ENCODE results near the gene NBPF4.
"Not testable (repeated sequence)": the region's sequence is repeated elsewhere in the genome, so short reads cannot be mapped to it uniquely, and the experiment has no call there.

The NBPF4 gene, protein sequence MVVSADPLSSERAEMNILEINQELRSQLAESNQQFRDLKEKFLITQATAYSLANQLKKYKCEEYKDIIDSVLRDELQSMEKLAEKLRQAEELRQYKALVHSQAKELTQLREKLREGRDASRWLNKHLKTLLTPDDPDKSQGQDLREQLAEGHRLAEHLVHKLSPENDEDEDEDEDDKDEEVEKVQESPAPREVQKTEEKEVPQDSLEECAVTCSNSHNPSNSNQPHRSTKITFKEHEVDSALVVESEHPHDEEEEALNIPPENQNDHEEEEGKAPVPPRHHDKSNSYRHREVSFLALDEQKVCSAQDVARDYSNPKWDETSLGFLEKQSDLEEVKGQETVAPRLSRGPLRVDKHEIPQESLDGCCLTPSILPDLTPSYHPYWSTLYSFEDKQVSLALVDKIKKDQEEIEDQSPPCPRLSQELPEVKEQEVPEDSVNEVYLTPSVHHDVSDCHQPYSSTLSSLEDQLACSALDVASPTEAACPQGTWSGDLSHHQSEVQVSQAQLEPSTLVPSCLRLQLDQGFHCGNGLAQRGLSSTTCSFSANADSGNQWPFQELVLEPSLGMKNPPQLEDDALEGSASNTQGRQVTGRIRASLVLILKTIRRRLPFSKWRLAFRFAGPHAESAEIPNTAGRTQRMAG

DNA sequence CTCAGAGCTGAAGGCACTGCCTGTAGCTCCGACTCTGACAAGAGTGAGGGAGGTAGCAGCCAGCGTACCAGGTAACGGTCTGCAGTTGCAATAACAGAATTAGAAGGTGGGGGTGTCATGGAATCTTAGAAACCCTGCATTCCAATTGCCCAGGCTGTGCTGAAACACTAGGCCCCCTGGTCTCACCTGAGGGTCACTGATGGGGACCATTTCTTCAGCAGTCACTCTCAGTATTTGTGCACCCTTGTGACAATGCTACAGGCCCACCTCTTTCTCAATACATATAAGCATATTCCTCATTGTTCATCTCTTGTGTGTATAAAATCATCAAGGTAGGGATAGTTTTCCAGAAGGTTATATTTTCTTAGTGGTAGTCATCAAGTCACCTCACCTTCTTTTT, at the start of gene NBPF4:
NBPF4 (minus strand) TSS at position 101 of the 400 bp plus-strand sequence. CDS start 315 bp downstream, outside the sequence.
- DNase-seq (ENCODE audit: low read depth in 2 of 2): not testable (repeated sequence)

DNA sequence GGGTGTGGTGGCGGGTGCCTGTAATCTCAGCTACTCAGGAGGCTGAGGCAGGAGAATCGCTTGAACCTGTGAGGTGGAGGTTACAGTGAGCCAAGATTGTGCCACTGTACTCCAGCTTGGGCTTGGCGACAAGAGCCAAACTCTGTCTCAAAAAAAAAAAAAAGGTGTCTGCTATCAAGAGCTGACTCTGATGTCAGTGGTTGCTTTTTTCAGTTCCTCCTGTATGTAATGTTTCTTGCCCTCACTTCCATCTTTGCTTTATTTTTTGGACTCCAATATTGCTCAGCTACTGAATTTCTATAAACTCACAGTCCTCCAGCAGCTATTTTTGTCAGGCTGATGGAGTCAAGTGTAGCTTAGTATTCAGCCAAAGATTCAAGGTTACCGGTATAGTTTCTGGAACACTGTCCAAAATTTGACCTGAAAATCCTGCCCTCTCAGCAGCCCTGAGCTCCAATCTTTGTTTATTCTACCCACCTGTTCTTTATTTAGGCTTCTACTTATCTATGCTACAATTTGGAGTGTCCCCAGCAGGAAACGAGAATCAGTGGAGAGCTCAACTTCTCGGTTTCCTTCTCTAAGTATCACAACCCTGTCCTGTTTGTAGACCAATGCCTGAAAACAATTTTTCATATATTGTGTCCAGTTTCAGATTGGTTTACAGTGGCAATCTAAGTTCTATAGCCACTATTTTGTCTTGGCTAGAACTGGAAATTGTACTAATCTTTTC, 38.8 kb upstream of the NBPF4 start:
- not testable (repeated sequence) for DNase-seq (ENCODE audit: low read depth in 2 of 2)

DNA sequence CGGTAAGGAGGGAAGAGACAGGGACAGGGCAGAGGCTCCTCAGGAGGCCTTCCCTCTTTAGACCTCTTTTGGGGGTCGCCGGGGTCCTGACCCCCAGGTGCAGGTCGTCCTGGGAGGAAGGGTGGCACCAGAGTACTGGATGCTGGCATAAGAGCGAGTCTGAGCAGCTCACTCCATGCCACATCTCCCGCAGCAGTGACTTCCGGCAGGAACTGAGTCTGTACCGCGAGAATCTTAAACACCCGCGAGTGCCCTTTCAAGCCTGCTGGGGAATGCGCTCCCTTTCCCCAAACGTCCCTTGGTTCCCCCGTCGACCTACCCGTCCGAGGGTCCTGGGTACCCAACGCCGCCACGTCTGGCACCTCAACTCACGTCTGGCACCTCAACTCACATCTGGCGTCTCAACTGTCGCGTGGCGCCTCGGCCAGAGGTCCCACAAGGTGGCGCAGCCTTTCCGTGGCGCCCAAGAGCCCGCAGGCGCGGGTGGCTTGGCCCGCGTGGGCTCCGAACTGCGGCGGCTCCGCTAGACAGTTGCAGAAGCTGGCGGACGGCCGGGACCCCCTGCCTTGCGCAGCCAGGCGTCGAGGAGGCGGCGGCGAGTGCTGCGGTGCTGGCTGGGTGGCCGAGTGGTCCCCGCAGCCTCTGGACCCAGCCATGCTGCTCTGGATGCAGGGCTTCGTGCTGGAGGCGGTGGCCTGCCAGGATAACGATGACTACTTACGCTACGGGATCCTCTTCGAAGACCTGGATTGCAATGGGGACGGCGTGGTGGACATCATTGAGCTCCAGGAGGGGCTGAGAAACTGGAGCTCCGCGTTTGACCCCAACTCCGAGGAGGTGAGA, 28.8 kb upstream of the NBPF4 start:
- DNase-seq (ENCODE audit: low read depth in 2 of 2): not testable (repeated sequence)

DNA sequence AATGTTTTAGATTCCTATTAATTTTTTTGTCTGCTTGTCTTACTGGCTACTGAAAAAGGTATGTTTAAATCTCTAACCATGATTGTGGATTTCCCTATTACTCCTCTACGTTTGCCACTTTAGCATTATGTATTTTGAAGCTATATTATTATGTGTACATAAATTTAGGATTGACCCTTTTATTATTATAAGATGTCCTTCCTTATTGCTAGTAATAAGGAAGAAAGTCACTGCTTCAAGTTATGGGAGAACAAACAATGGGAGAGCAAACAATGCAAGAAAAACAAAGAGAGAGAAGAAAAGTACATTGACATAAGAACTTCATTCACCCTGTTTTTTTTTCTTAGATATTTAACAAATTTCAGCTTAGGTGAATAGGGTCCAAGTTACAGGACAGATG, 23.2 kb upstream of the NBPF4 start:
- DNase-seq (ENCODE audit: low read depth in 2 of 2): not testable (repeated sequence)

DNA sequence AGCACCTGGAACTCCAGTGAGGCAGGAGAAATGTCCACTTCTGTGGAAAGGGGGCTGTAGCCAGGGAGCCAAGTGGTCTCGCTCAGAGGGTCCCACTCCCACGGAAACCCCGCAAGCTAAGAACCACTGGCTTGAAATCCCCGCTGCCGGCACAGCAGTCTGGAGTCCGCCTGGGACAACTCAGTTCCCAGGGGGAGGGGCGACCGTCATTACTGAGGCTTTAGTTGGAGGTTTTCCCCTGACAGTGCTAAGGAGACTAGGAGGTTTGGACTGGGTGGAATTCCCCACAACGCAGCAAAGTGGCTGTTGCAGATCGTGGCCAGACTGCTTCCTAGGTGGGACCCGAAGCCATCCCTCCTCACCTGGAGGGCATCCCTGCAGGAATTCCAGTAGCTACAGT, 18.1 kb upstream of the NBPF4 start:
- not testable (repeated sequence) for DNase-seq (ENCODE audit: low read depth in 2 of 2)

DNA sequence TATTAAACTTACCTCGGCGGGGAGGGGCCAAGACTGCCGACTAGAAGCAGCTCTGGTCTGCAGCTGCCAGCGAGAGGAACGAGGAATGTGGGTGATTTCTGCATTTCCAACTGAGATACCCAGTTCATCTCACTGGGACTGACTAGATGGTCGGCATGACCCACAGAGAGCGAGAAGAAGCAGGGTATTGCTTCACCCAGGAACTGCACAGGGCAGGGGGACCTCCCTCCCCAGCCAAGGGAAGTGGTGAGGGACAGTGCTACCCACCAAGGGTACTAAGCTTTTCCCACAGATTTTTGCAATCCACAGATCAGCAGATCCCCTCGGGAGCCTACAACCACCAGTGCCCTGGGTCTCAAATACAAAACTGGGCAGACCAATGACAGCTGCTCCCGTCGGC, 17.6 kb upstream of the NBPF4 start:
- DNase-seq (ENCODE audit: low read depth in 2 of 2): not testable (repeated sequence)

DNA sequence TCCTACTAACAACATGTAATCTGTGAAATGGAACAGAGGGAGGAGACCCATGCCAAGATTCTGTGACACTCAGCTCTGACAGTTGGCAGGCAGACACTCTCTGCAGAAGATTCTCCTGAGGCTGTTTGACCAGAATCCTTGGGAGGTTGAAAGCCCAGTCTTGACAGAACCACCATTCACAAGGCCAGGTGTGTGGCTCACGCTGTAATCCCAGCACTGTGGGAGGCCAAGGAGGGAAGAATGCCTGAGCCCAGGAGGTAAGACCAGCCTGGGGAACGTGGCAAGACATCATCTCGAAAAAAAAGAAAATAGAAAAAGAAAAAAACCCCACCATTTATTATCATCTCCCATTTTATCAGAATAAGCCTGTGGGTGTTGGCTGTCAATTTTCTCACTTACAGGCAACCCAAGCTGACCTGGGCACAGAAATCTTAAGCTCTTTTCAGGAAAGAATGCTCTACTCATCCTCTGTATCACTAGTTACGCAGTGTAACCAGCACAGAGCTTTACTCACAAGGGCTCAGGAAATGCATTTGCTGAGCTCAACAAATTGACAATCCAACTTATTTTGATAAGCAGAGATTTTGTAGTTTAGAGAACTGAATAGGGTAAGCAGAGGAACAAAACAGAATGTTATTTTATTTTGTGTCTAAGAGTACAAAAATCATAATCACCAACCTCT, 16.8 kb upstream of the NBPF4 start:
- not testable (repeated sequence) for DNase-seq (ENCODE audit: low read depth in 2 of 2)

DNA sequence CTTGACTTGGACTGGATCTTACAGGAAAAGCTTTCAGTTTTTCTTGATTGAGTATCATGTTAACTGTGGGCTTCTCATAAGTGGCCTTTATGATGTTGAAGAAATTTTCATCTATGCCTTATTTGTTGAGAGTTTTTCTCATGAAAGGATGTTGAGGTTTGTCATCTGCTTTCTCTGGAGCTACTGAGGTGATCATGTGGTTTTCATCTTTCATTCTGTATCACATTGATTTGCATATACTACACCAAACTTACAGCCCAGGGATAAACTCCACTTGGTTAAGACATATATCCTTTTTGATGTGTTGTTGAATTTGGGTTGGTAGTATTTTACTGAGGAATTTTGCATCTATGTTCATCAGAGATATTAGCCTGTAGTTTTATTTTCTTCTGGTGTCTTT, 11.6 kb upstream of the NBPF4 start:
- DNase-seq (ENCODE audit: low read depth in 2 of 2): not testable (repeated sequence)

DNA sequence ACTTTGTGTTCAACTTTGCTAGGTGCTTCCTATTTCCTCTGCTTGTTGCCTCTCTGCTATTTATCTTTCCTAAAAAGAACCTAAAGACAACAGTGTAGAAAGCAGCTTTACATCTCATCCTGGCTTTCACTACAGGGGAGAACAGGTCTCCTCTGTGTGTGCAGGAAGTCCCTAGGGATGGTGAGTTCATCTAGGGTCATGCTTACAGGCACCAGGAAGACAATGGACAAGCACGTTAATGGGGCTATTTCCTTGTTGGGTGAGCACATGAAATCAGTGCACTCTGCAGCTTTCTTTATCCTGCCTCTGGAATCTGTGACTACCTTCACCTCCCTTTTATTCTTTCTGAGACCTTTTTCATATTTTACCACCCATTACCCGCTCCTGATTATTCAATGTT, 4.5 kb downstream of the NBPF4 start:
- DNase-seq (ENCODE audit: low read depth in 2 of 2): not testable (repeated sequence)

DNA sequence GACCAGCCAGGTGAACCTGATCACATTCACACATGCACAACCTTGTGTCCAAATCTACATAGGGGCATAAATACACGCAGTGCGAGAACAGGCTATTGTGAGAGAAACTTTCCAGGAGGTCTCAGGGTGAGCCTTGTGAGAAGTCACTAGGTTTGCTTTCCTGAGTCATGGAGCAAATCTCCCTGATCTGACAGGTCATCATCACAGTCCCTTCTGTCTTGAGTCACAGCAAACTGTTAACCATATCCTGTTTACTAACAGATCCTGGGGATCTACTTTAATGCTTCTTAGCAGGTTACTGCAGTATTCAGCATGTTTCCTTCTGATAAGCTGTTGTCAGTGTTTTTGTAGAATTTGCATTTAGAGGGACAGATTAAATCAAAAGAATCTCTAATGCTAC, 8.6 kb downstream of the NBPF4 start:
- not testable (repeated sequence) for DNase-seq (ENCODE audit: low read depth in 2 of 2)

DNA sequence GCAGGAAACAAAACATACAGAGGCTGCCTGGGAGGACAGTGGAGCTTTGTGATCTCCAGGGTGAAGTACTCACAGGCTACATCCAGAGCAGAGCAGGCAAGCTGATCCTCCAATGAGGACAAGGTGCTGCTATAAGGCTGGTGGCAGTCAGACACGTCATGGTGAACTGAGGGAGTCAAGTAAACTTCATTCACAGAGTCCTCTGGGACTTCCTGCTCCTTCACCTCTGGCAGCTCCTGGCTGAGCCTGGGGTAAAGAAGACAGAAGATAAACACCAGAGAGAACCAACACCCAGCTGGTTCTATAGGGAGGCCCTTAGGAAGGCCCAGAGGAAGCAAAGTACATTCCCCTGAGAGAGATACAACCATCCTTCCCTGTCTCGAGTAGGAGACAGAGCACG, 11.7 kb downstream of the NBPF4 start:
- DNase-seq (ENCODE audit: low read depth in 2 of 2): not testable (repeated sequence)

DNA sequence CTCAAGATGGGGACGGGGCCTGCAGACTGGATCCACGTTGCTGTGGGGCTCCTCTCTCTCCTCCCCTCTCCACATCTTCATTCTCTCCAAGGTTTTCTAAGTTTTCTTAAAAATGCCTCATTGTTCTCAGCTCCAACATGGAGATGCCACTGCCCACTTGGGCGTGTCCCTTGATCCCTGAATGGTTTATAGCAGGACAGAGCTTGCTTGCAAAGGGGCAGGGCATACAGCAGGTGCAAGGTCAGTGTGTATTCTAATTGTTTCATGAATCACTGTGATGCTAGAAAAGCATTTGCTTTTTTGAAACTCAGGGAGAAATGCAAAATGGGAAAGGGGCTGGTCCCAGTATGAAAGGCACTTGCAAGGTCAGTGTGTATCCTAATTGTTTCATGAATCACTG, 13.9 kb downstream of the NBPF4 start:
- not testable (repeated sequence) for DNase-seq (ENCODE audit: low read depth in 2 of 2)

DNA sequence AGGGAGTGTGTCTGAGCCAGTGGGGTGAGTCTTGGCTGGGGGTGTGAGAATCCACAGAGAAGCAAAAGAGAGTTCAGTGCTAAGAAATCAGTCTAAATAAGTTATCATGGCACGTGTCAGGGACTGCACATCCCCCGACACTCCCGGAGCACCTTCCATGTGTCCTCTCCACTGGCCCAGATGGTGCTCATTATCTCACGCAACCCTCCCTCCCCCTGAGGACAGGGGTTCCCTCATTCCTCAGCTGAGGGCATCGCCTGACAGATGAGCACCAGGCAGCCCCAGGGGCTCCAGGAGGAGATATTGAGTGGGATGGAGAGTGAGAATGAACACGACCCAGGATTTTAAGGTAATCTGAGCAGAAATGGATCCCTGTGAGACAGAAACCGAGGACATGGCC, 16.1 kb downstream of the NBPF4 start:
- DNase-seq (ENCODE audit: low read depth in 2 of 2): not testable (repeated sequence)

DNA sequence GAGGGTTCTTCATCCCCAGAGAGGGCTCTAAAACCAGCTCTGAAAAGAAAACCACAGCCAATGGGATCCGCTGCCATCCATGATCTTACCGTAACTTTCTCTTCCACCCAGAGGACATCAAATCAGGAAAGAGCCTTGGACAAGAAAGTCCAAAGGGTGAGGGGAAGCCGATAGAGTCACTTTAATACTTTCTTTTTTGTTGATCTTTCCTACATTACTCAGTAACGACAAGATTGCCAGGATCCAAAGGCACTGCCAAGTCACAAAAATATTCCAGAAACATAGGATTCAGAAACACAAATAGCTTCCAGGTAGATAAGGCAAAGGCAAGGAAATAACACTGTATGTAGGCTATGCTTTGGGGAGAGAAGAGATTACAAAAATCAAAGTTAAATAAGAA, 17.0 kb downstream of the NBPF4 start:
- not testable (repeated sequence) for DNase-seq (ENCODE audit: low read depth in 2 of 2)

DNA sequence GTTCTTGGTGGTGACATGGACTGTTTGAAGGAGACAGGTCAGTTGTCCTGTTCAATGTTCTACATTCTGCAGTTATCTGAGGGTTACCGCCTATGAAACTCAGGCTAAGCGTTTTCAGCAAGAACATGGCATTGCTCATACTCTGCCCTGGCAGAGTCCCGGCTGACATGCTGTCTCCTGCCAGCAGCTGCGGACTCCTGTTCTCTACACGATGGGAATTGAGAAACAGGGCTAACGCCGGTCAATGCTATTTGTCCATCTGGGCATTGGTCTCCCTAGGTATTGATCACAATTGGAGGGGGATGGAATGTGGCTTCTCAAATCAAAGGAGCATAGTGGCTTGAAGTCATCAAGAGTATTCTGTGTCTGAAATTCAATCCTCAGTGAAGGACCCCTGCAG, 20.6 kb downstream of the NBPF4 start:
- DNase-seq (ENCODE audit: low read depth in 2 of 2): not testable (repeated sequence)

DNA sequence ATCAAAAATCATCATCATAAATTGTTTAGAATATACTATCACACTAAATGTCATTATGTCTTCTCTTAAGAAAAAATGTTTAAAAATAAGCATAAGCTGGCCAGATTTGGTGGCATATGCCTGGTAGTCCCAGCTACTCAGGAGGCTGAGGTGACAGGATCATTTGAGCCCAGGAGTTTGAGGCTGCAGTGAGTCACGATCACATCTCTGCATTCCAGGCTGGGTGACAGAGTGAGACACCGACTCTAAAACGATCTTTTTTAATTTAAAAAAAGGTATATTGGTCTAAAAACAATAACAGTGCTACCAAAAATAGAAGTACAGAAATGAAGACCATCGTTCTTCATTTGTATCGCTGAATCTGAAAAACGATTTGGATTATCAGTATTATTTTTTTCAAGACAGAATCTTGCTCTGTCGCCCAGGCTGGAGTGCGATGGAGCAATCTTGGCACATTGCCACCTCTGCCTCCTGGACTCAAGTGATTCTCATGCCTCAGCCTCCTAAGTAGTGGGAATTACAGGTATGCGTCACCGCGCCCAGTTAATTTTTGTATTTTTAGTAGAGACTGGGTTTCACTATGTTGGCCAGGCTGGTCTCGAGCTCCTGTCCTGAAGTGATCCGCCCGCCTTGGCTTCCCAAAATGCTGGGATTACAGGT, 26.2 kb downstream of the NBPF4 start:
- not testable (repeated sequence) for DNase-seq (ENCODE audit: low read depth in 2 of 2)

DNA sequence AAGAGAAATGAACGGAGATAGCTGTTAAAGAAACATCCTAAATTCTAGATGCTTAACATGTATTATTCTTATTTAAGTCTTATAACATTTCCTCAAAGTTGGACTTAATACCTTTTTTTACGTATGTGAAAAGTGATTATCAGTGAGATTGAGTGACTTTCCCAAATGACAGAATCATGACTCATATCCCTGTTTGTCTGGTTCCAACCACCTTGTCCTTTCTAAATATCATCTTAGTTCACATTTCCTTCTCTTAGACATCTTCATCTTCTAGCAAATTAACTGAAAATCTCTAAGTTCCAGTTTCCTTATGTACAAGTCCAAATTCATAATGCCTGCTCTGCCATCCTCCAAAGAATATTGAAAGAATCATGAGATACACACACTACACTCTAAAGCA, 26.9 kb downstream of the NBPF4 start:
- DNase-seq (ENCODE audit: low read depth in 2 of 2): not testable (repeated sequence)

DNA sequence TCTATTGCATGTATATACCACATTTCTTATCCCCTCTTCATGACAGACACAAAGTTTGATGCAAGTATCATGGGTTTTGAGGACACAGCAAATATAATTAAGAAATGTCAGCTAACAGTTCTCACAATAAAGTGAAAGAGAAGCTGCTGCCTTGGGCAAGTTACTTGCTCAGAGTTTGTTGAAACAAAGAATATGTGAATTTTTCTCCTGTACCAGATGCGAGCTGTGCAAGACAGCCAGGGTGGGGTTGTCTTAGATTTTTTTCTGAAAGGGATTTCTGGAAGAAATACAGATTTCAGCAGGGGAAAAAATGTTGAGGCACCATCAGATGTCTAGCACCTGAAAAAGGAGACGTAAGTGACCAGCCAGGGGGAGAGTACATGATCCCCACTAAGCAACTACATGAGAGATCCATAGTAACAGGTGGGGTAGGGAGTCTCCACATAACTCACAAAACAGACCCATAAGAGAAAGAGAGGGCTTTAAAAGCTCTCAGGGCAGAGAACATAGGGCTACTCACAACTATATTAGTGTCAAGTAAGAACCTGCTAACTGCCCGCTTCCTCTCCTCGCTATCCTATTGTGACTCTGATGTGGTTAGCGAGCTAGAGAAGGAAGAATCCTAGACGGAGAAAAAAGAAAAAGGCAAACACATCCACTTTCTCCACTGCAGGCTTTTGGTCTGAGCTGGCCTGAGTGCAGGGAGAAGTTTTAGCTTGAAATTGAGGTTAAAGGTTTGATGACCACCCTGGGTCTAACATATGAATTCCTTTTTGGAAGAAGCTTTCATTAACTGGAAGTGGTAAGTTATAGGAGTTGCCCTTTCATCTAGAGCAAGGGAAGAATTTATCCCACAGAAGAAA, 27.6 kb downstream of the NBPF4 start:
- DNase-seq (ENCODE audit: low read depth in 2 of 2): not testable (repeated sequence)

All from stimulated activated CD8-positive, alpha-beta memory T cell treated with anti-CD3 and anti-CD28 coated beads, Interleukin-2, amount 100 ng/mL, for 1 hour (primary cell).